ENCODE data around the gene P2RX5.
"Not testable (repeated sequence)": the region's sequence is repeated elsewhere in the genome, so short reads cannot be mapped to it uniquely, and the experiment has no call there.

The P2RX5 gene

GRCh38 chr17:3710951-3711383 is 15.0 kb upstream of the P2RX5 start:
- DNase-seq: peak; percentile 84

GRCh38 chr17:3708366-3708765 is 12.4 kb upstream of the P2RX5 start:
- no peak for DNase-seq

- DNase-seq: not testable (repeated sequence)
Measured at GRCh38 chr17:3705718-3705984, 9.7 kb upstream of the P2RX5 start.

GRCh38 chr17:3704931-3705717 is 9.2 kb upstream of the P2RX5 start:
- DNase-seq: no peak

- not testable (repeated sequence) for DNase-seq
Measured at GRCh38 chr17:3702041-3702539, 6.1 kb upstream of the P2RX5 start.

GRCh38 chr17:3699951-3700350 is 4.0 kb upstream of the P2RX5 start:
- DNase-seq: no peak

GRCh38 chr17:3698139-3698538 is 2.2 kb upstream of the P2RX5 start:
- no peak for DNase-seq

GRCh38 chr17:3697103-3697476 is 1.1 kb upstream of the P2RX5 start:
- no peak for DNase-seq

- DNase-seq: no peak
Measured at GRCh38 chr17:3695129-3695722, 729 bp downstream of the P2RX5 start.

GRCh38 chr17:3693829-3694231 is 2.1 kb downstream of the P2RX5 start:
- peak; percentile 54 for DNase-seq

GRCh38 chr17:3693141-3693540 is 2.8 kb downstream of the P2RX5 start:
- DNase-seq: no peak

- DNase-seq: no peak
Measured at GRCh38 chr17:3692346-3692745, 3.6 kb downstream of the P2RX5 start.

- DNase-seq: no peak
Measured at GRCh38 chr17:3691617-3692067, 4.3 kb downstream of the P2RX5 start.

- DNase-seq: no peak
Measured at GRCh38 chr17:3690094-3690715, 5.8 kb downstream of the P2RX5 start.

GRCh38 chr17:3689262-3690093 is 6.5 kb downstream of the P2RX5 start:
- no peak for DNase-seq

GRCh38 chr17:3688852-3689261 is 7.1 kb downstream of the P2RX5 start:
- no peak for DNase-seq

GRCh38 chr17:3688027-3688553 is 7.9 kb downstream of the P2RX5 start:
- DNase-seq: no peak

GRCh38 chr17:3685174-3685573 is 10.8 kb downstream of the P2RX5 start:
- no peak for DNase-seq

- DNase-seq: peak; percentile 57
Measured at GRCh38 chr17:3683054-3683511, 12.9 kb downstream of the P2RX5 start.

- DNase-seq: no peak
Measured at GRCh38 chr17:3682033-3682432, 13.9 kb downstream of the P2RX5 start.

- no peak for DNase-seq
Measured at GRCh38 chr17:3681565-3681964, 14.4 kb downstream of the P2RX5 start.

- no peak for DNase-seq
Measured at GRCh38 chr17:3681057-3681456, 14.9 kb downstream of the P2RX5 start.
